OCI-LY3 (cell line): ENCODE measurements around the gene PRODH.

Source experiments
- CTCF ChIP-seq: fragments of 200-600, 300-600 bp; sonication (generic); IDR thresholded peaks from 2 replicates; pipeline ENCODE4 v1.5.1; 2014; ENCODE audit warnings: antibody characterized with exemption, low read length, low read depth
- EZH2phosphoT487 ChIP-seq: fragments of 200-600 bp; shearing (Covaris generic); IDR thresholded peaks from 2 replicates; pipeline ENCODE4 v1.6.1; 2018; ENCODE audit warnings: antibody characterized with exemption, mixed run types, low read depth

GRCh38 chr22:18947905-18948304 is 11.8 kb upstream of the PRODH start:
- TF ChIP-seq CTCF (no peak), EZH2phosphoT487 (no peak)
